Stimulated activated CD4-positive, alpha-beta T cell treated with anti-CD3 and anti-CD28 coated beads, TNF-alpha, amount 100 ng/mL, for 48 hours (primary cell): Measurements from ENCODE around the gene PPP1CA.
"Not testable (repeated sequence)": the region's sequence is repeated elsewhere in the genome, so short reads cannot be mapped to it uniquely, and the experiment has no call there.

Experiments used
- DNase-seq, 3 donors: peaks; one replicate each; pipeline ENCODE4 v3.0.0-alpha.2; 2020; ENCODE audit warnings: low read depth in 3 of 3

PPP1CA gene

GRCh38 chr11:67404515-67405195 lies 3.0 kb upstream of the PPP1CA start:
- DNase-seq: no peak

- DNase-seq: not testable (repeated sequence)
These were observed 1.4 kb upstream of the PPP1CA start for GRCh38 chr11:67403085-67403484.

GRCh38 chr11:67402192-67402839 lies 658 bp upstream of the PPP1CA start:
- not testable (repeated sequence) for DNase-seq

GRCh38 chr11:67400942-67401494 lies 640 bp downstream of the PPP1CA start:
- no peak for DNase-seq

- DNase-seq: no peak
These were observed 1.3 kb downstream of the PPP1CA start for GRCh38 chr11:67400251-67400941.

- no peak for DNase-seq
These were observed 2.7 kb downstream of the PPP1CA start for GRCh38 chr11:67398661-67399563.

- no peak for DNase-seq
These were observed 3.5 kb downstream of the PPP1CA start for GRCh38 chr11:67397986-67398660.

GRCh38 chr11:67397536-67397935 lies 4.1 kb downstream of the PPP1CA start:
- DNase-seq: no peak

- no peak for DNase-seq
These were observed 4.9 kb downstream of the PPP1CA start for GRCh38 chr11:67396587-67397389.

GRCh38 chr11:67396259-67396581 lies 5.4 kb downstream of the PPP1CA start:
- DNase-seq: no peak

- no peak for DNase-seq
These were observed 6.0 kb downstream of the PPP1CA start for GRCh38 chr11:67395555-67396258.

- no peak for DNase-seq
These were observed 7.7 kb downstream of the PPP1CA start for GRCh38 chr11:67393990-67394389.

- DNase-seq: no peak
These were observed 8.2 kb downstream of the PPP1CA start for GRCh38 chr11:67393437-67393836.

GRCh38 chr11:67392183-67392715 lies 9.4 kb downstream of the PPP1CA start:
- DNase-seq: no peak

GRCh38 chr11:67391304-67392182 lies 10.1 kb downstream of the PPP1CA start, which contains the start of gene RAD9A:
RAD9A (plus strand) TSS chr11:67391986; CDS start chr11:67392045, 59 bp downstream.
- peak; percentile 83 to 95 (median 84) for DNase-seq

- no peak for DNase-seq
These were observed 10.7 kb downstream of the PPP1CA start for GRCh38 chr11:67390947-67391303.

- DNase-seq: no peak
These were observed 12.2 kb downstream of the PPP1CA start for GRCh38 chr11:67389477-67389876.

- no peak for DNase-seq
These were observed 14.1 kb downstream of the PPP1CA start for GRCh38 chr11:67387518-67387917.
